Ammon's horn (tissue), 1 donor: Measurements from ENCODE around the gene LGI2.
"Not testable (repeated sequence)": the region's sequence is repeated elsewhere in the genome, so short reads cannot be mapped to it uniquely, and the experiment has no call there.

ENCODE experiments used
- DNase-seq: peaks from one replicate; pipeline ENCODE4 v3.0.0-alpha.2; 2016; ENCODE audit warnings: low spot score

Gene LGI2

GRCh38 chr4:25030277-25031076, at the start of gene LGI2:
Gene LGI2 (minus strand): TSS chr4:25030946. CDS start chr4:25030693, 253 bp downstream.
- DNase-seq: no peak

GRCh38 chr4:25078523-25078922, 47.8 kb upstream of the LGI2 start:
- no peak for DNase-seq

GRCh38 chr4:25076625-25077398, 46.1 kb upstream of the LGI2 start:
- DNase-seq: no peak

- no peak for DNase-seq
Measured at GRCh38 chr4:25075851-25076250, 45.1 kb upstream of the LGI2 start.

GRCh38 chr4:25075129-25075528, 44.4 kb upstream of the LGI2 start:
- no peak for DNase-seq

- DNase-seq: no peak
Measured at GRCh38 chr4:25070545-25070944, 39.8 kb upstream of the LGI2 start.

- DNase-seq: no peak
Measured at GRCh38 chr4:25069014-25069413, 38.3 kb upstream of the LGI2 start.

- DNase-seq: no peak
Measured at GRCh38 chr4:25068386-25068785, 37.6 kb upstream of the LGI2 start.

- DNase-seq: no peak
Measured at GRCh38 chr4:25065932-25066590, 35.3 kb upstream of the LGI2 start.

- DNase-seq: no peak
Measured at GRCh38 chr4:25065431-25065858, 34.7 kb upstream of the LGI2 start.

GRCh38 chr4:25064447-25064846, 33.7 kb upstream of the LGI2 start:
- not testable (repeated sequence) for DNase-seq

- no peak for DNase-seq
Measured at GRCh38 chr4:25063116-25063515, 32.4 kb upstream of the LGI2 start.

- no peak for DNase-seq
Measured at GRCh38 chr4:25062098-25062497, 31.4 kb upstream of the LGI2 start.

- no peak for DNase-seq
Measured at GRCh38 chr4:25061602-25062001, 30.9 kb upstream of the LGI2 start.

GRCh38 chr4:25060963-25061340, 30.2 kb upstream of the LGI2 start:
- no peak for DNase-seq

GRCh38 chr4:25060241-25060962, 29.7 kb upstream of the LGI2 start:
- DNase-seq: no peak

- no peak for DNase-seq
Measured at GRCh38 chr4:25059791-25060190, 29.0 kb upstream of the LGI2 start.

- DNase-seq: no peak
Measured at GRCh38 chr4:25058796-25059195, 28.1 kb upstream of the LGI2 start.

GRCh38 chr4:25057299-25057698, 26.6 kb upstream of the LGI2 start:
- DNase-seq: no peak

GRCh38 chr4:25052037-25052436, 21.3 kb upstream of the LGI2 start:
- DNase-seq: not testable (repeated sequence)

GRCh38 chr4:25051534-25051933, 20.8 kb upstream of the LGI2 start:
- DNase-seq: no peak
